ENCODE data around the gene PDAP1. TPM values are rescaled to one million over a fixed set of nuclear protein-coding genes. Genes with fewer than 3 reads are reported as not detected.

The PDAP1 gene
- total and polyA plus RNA-seq, 7 donors = 84.5 to 194 (median 89.5) TPM

- WGBS, 2 donors = 91 to 93% methylated on average over 13 of the region's 13 CpGs
- H3K4me3 ChIP-seq = no peak overlapping the region
- intact Hi-C loops (cut with DNase I) = no loop called here
- TF ChIP-seq EP300 (IDR thresholded peaks at IDR 0.05) (no peak), POLR2AphosphoS5 (IDR thresholded peaks at IDR 0.05) (no peak), CTCF (IDR thresholded peaks at IDR 0.05) (no peak), POLR2A (IDR thresholded peaks at IDR 0.05) (no peak)
- H3K9me3 ChIP-seq = no peaks in the 10 kb centered on the region
- no peak for DNase-seq
- H3K4me1 ChIP-seq = peaks cover 0 to 15% (median 3%) of the 10 kb centered on the region in 4 donors
- H3K27me3 ChIP-seq = no peaks in the 10 kb centered on the region
- H3K36me3 ChIP-seq = peaks cover 0 to 39% (median 25%) of the 10 kb centered on the region in 4 donors
- H3K27ac ChIP-seq = no peak overlapping the region
Measured at GRCh38 chr7:99368750-99369389, 39.5 kb downstream of the PDAP1 start.

- no peak for DNase-seq
- no peak for TF ChIP-seq CTCF (IDR thresholded peaks at IDR 0.05)
- no peak for TF ChIP-seq POLR2A (IDR thresholded peaks at IDR 0.05)
- H3K9me3 ChIP-seq = no peaks in the 10 kb centered on the region
- peaks cover 0 to 7% (median 0%) of the 10 kb centered on the region in 4 donors for H3K4me1 ChIP-seq
- no peaks in the 10 kb centered on the region for H3K27me3 ChIP-seq
- H3K36me3 ChIP-seq = peaks cover 2 to 59% (median 33%) of the 10 kb centered on the region in 4 donors
- intact Hi-C loops (cut with DNase I) = no loop called here
- no peak overlapping the region for H3K4me3 ChIP-seq
- WGBS, 2 donors = 91% methylated on average over 11 of the region's 11 CpGs
- no peak overlapping the region for H3K27ac ChIP-seq
Measured at GRCh38 chr7:99366646-99367045, 41.8 kb downstream of the PDAP1 start.

- 75 to 79% methylated on average over 17 of the region's 17 CpGs for WGBS, 2 donors
- H3K27me3 ChIP-seq = no peaks in the 10 kb centered on the region
- peaks cover 0 to 6% (median 0%) of the 10 kb centered on the region in 4 donors for H3K4me1 ChIP-seq
- H3K9me3 ChIP-seq = no peaks in the 10 kb centered on the region
- H3K4me3 ChIP-seq = no peak overlapping the region
- H3K36me3 ChIP-seq = peaks cover 9 to 70% (median 36%) of the 10 kb centered on the region in 4 donors
- H3K27ac ChIP-seq = no peak overlapping the region
- no peak for DNase-seq
- intact Hi-C loops (cut with DNase I) = no loop called here
- no peak for TF ChIP-seq POLR2AphosphoS5 (IDR thresholded peaks at IDR 0.05)
- TF ChIP-seq CTCF (IDR thresholded peaks at IDR 0.05) = peak in 3 of 4 experiments; percentile 24 to 47 (median 44)
Measured at GRCh38 chr7:99365318-99366141, 42.9 kb downstream of the PDAP1 start.

GRCh38 chr7:99363286-99363685 lies 45.1 kb downstream of the PDAP1 start:
- DNase-seq = no peak
- H3K9me3 ChIP-seq = no peaks in the 10 kb centered on the region
- peaks cover 18 to 92% (median 55%) of the 10 kb centered on the region in 4 donors for H3K36me3 ChIP-seq
- H3K4me1 ChIP-seq = no peaks in the 10 kb centered on the region
- 95 to 96% methylated on average over 5 of the region's 5 CpGs for whole genome bisulfite sequencing, 2 donors
- TF ChIP-seq POLR2A (IDR thresholded peaks at IDR 0.05) (no peak), POLR2AphosphoS5 (IDR thresholded peaks at IDR 0.05) (no peak), EP300 (IDR thresholded peaks at IDR 0.05) (no peak), CTCF (IDR thresholded peaks at IDR 0.05) (no peak)
- H3K27me3 ChIP-seq = no peaks in the 10 kb centered on the region
- intact Hi-C loops (cut with DNase I) = no loop called here
- no peak overlapping the region for H3K4me3 ChIP-seq
- H3K27ac ChIP-seq = no peak overlapping the region

All from sigmoid colon (tissue), 7 donors.